GM18870 (cell line): Measurements from ENCODE around the gene CD3G.
"Not testable (repeated sequence)": the region's sequence is repeated elsewhere in the genome, so short reads cannot be mapped to it uniquely, and the experiment has no call there.

Experiments used
- ATAC-seq: cut with Tn5 transposase; IDR thresholded peaks from one replicate; pipeline ENCODE4 v1.9.1; 2021; ENCODE audit warnings: moderate library complexity; ENCODE audit not compliant: unreplicated experiment

Gene CD3G

GRCh38 chr11:118343981-118344515, at the start of gene CD3G:
TSS of gene CD3G (plus strand) at chr11:118344344. CDS start at chr11:118344424, 80 bp downstream.
- no peak for ATAC-seq

- no peak for ATAC-seq
Observed at GRCh38 chr11:118295199-118295598, 48.9 kb upstream of the CD3G start.

GRCh38 chr11:118295815-118296454, 48.2 kb upstream of the CD3G start:
- no peak for ATAC-seq

GRCh38 chr11:118301600-118302195, 42.4 kb upstream of the CD3G start:
- ATAC-seq, result no peak

- ATAC-seq, result no peak
Observed at GRCh38 chr11:118304227-118304567, 39.9 kb upstream of the CD3G start.

GRCh38 chr11:118304568-118305248, 39.4 kb upstream of the CD3G start, which contains the start of gene CD3E:
TSS of gene CD3E (plus strand) at chr11:118304730. CDS start at chr11:118304953, 223 bp downstream.
- ATAC-seq, result no peak

- no peak for ATAC-seq
Observed at GRCh38 chr11:118305726-118306125, 38.4 kb upstream of the CD3G start.

- no peak for ATAC-seq
Observed at GRCh38 chr11:118306556-118306955, 37.6 kb upstream of the CD3G start.

GRCh38 chr11:118308995-118309528, 35.1 kb upstream of the CD3G start:
- not testable (repeated sequence) for ATAC-seq

- no peak for ATAC-seq
Observed at GRCh38 chr11:118310271-118310670, 33.9 kb upstream of the CD3G start.

GRCh38 chr11:118310781-118311485, 33.2 kb upstream of the CD3G start:
- ATAC-seq, result no peak

GRCh38 chr11:118311518-118311917, 32.6 kb upstream of the CD3G start:
- ATAC-seq, result no peak

GRCh38 chr11:118312328-118312727, 31.8 kb upstream of the CD3G start:
- ATAC-seq, result no peak

- ATAC-seq, result no peak
Observed at GRCh38 chr11:118313242-118313641, 30.9 kb upstream of the CD3G start.

GRCh38 chr11:118314988-118315411, 29.1 kb upstream of the CD3G start:
- ATAC-seq, result no peak

GRCh38 chr11:118318124-118318523, 26.0 kb upstream of the CD3G start:
- ATAC-seq, result no peak

- no peak for ATAC-seq
Observed at GRCh38 chr11:118318581-118319336, 25.4 kb upstream of the CD3G start.

GRCh38 chr11:118319337-118319707, 24.8 kb upstream of the CD3G start:
- no peak for ATAC-seq

- no peak for ATAC-seq
Observed at GRCh38 chr11:118320515-118320914, 23.6 kb upstream of the CD3G start.

GRCh38 chr11:118321386-118322082, 22.6 kb upstream of the CD3G start:
- ATAC-seq, result no peak
